GM19193 (cell line): Measurements from ENCODE around the gene MAP3K14.
A peak's percentile ranks its signal among the peaks of the same experiment; 100 is the strongest.

Experiments used
- POLR2A ChIP-seq: IDR thresholded peaks from 4 replicates; pipeline ENCODE4 v1.6.1; 2011; ENCODE audit not compliant: insufficient read depth, insufficient read length; ENCODE audit errors: extremely low read depth

MAP3K14 gene

DNA sequence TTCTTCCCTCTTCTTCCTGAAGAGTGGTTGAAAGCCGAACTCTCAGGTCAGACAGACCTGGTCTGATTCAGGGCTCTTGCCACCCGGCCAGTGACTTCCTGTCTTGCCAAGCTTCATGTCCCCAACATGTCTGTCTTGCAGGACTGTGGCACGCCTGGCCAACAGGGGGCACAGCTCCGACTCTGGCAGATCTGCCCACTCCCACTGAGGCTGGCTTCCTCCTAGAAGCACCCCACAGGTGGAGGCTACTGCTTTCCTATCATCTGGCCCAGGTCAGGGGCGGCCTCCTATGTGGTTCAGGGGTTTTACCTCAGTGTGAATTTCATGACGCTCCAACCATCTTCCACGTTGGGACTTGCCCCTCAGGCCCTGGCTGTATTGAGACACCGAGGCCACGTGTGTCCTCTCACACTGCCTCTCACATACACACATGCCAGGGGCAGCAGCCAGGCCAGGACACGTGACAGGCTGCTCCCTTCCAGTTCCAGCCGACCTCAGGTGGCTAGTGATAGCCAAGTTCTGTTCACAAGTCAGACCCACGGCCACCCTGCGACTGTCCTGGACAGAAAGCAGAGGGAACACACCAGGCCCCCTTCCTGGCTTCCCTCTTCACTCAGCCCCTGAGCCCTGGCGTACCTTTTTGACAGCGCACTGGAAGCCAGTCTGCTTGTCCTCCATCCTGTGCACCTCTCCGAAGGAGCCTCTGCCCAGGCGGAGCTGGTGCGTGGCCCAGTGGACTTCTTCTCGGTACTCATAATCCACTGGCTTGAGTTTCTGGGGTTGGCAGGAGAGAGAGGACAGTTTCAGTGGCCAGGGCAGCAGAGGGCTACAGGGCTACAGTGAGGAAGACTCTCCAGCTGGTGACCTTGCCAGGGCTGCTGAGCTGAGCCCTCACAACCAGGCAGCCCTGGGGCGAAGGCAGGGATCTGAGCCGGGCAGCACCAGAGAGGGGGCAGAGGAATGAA lies 32.4 kb downstream of the MAP3K14 start:
- no peak for TF ChIP-seq POLR2A

GRCh38 chr17:45283711-45284110 lies 33.1 kb downstream of the MAP3K14 start:
- no peak for TF ChIP-seq POLR2A

DNA sequence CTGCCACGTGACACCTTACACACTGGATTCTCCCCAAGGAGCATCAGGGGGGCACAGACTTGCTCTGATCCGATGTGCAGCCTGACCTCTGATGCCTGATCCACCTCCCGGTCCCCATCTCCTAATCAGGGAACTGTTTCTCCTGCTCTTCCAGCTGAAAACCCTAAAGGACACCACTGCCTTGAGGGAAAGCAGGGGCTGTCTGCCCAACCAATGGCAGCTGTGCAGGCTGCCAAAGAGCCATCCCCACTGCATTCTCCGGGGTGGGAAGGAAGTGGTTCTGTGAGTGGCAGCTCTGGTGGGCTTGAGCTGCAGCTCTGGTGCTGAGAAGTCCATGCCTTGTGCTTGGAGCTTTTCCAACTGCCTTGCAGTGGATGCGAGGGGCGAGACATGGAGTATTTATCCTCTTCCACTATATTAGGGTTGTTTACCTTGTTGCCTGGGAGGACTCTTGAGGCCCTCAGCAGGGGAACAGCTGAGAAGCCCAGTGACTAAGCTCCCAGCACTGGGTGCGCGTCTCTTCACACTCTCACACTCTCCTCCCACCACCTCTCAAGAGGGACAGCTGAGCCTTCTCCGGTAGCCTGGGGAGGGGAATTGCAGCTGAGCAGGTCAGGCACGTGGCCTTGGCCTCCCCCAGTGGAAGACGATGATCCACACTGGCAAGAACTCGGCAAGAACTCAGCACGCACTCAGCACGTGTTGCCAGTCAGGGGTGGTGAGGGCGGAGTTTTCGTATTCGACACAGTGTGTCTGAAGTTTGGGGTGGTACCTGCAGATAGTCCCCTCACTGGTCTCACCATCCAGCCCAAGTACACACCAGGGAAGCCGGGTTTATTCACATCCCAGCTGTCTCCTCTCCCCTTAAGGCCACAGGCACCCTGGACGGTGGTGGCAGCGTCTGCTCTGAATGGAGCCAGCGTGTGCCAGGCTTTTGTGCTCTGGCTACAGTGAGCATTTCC lies 33.9 kb downstream of the MAP3K14 start:
- TF ChIP-seq POLR2A, result no peak

- TF ChIP-seq POLR2A, result no peak
These were observed 36.9 kb downstream of the MAP3K14 start for GRCh38 chr17:45279898-45280297.

- TF ChIP-seq POLR2A, result no peak
These were observed 38.8 kb downstream of the MAP3K14 start for GRCh38 chr17:45277992-45278391.

- TF ChIP-seq POLR2A, result no peak
These were observed 39.5 kb downstream of the MAP3K14 start for GRCh38 chr17:45277216-45277849.

DNA sequence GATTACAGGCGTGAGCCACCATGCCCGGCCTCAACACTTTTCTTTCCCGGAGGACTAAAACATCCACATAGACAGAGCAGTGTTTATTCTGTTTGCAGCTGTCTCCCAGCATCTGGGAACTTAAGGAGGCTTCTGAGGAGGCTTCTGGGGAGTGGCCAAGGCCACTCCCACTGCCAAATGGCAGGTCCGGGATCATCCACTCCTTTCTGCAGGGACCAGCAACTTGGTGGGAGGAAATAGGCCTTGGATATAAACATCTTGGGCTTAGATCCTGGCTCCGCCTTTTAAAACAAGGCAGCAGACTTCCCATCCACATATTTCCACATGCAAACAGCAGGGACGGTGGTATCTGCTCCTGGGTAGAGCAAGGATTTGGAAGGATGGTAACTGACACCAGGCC lies 40.8 kb downstream of the MAP3K14 start:
- TF ChIP-seq POLR2A, result no peak

DNA sequence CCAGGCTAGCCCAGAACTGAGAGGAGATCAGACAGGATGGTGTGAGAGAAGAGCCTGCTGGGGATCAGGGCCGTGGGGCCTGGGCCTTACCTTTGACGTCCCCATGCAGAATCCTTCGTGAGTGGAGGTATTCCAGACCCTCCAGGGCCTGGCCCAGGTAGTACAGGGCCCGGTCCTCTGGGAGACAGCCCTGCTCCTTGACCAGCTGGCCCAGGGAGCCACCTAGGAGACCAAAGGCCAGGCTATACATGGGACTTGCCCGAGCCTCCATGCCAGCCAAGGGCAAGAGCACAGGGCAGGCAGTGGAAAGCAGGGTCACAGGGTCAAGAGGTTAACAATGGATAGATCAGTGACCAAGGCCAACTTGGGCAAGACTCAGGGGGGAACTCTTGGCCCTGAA lies 42.8 kb downstream of the MAP3K14 start:
- TF ChIP-seq POLR2A, result no peak

DNA sequence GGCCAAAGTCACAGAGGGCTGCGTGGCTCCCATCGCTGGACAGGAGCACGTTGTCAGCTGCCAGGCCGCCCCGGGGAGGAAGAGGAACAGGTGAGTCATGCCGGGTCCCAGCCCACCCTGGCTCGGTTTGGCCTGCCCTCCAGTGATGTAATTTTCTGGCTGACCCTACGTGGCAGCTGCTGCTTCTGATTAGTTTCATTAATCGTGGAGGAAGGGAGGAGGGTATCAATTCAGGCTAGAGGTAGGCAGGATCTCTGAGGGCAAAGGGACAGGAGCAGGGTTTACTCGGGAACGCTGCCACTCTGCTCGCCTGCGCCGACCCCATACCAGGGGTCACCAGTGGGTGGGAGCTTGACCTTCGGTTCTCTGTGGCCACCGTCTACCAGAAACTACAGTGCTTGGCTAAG lies 43.3 kb downstream of the MAP3K14 start:
- TF ChIP-seq POLR2A, result no peak

DNA sequence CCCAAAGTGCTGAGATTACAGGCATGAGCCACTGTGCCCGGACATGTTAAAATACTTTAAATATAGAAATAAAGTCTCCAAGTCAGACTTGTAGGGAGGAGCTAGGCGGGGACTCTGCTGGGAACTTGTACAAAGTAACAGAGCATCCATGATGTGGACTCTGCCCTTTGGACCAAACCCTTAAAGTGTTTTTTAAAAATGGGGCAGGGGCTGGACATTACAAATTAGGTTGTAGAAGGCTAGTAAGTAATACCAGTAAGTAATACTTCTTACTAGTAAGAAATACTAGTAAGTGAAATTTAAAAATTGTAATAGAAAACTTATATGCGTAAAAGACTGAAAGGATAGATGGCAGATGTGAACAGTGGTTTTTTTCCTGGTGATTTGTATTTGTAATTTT lies 45.2 kb downstream of the MAP3K14 start:
- no peak for TF ChIP-seq POLR2A

GRCh38 chr17:45270828-45271418 lies 45.9 kb downstream of the MAP3K14 start:
- peak; percentile 25 for TF ChIP-seq POLR2A

GRCh38 chr17:45269912-45270311 lies 46.9 kb downstream of the MAP3K14 start:
- no peak for TF ChIP-seq POLR2A

- no peak for TF ChIP-seq POLR2A
These were observed 49.3 kb downstream of the MAP3K14 start for GRCh38 chr17:45267436-45268055.

DNA sequence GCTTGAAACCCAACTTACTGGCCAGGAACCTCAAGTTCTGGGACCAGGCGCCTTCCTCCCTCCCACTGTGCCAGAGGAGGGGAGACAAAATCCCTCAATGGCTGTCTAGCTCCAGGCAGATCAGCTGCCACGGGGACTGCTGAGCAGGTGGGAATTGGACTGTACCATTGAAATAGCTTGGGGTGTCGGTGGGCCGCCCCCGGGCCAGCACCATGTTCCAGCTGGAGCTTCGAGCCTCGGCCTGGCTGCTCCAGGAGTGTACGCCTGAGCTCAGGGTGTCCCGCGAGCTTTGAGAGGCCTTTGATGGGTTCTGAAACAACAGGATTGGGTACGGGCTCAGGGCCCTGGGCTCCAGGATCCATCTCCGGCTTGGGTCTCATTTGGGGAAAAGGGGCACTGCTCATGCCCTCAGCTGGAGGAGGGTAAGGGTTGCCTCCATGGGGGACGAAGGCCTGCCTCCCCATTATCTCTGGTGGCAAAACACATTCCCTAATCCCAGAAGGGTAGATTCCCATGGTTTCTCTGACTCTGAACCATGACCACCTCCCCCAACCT lies 50.4 kb downstream of the MAP3K14 start:
- TF ChIP-seq POLR2A, result no peak

DNA sequence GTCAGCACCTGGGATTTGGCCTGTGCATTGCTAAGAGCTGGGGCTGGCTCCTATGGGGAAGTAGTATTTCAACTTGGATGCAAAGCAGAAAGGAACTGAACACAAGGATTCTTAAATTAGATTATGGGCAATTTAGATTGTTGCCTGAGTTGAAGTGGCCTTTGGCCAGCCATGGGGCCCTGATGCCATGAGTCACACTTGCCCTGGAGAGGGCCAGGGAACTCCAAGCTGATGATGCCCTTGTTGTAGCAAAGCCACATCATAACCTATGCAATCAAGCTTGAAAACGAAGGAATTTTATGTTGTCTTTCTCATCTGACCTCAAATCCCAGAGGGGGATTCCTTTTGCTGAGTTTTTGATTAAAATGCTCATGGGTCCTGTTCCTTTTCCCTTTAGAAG lies 51.0 kb downstream of the MAP3K14 start:
- no peak for TF ChIP-seq POLR2A

- TF ChIP-seq POLR2A, result no peak
These were observed 51.8 kb downstream of the MAP3K14 start for GRCh38 chr17:45264988-45265387.
